Activated naive CD4-positive, alpha-beta T cell (primary cell): ENCODE measurements around the gene RIN2.

Source experiments
- DNase-seq, 4 experiments: peaks; one replicate each; lab custom pipeline; 2025; lab: John Stamatoyannopoulos, UW

RIN2 gene

GRCh38 chr20:19765913-19766312, 7.9 kb downstream of the RIN2 start:
- DNase-seq: no peak

GRCh38 chr20:19767070-19767469, 9.0 kb downstream of the RIN2 start:
- no peak for DNase-seq

- DNase-seq: no peak
These were observed 10.3 kb downstream of the RIN2 start for GRCh38 chr20:19768325-19768842.

GRCh38 chr20:19769507-19769906, 11.4 kb downstream of the RIN2 start:
- no peak for DNase-seq

- no peak for DNase-seq
These were observed 12.3 kb downstream of the RIN2 start for GRCh38 chr20:19770375-19770774.

- no peak for DNase-seq
These were observed 13.0 kb downstream of the RIN2 start for GRCh38 chr20:19771031-19771430.

- no peak for DNase-seq
These were observed 15.4 kb downstream of the RIN2 start for GRCh38 chr20:19773471-19773870.

GRCh38 chr20:19774135-19774933, 16.3 kb downstream of the RIN2 start:
- no peak for DNase-seq

GRCh38 chr20:19775353-19776253, 17.5 kb downstream of the RIN2 start:
- DNase-seq: no peak

- no peak for DNase-seq
These were observed 19.3 kb downstream of the RIN2 start for GRCh38 chr20:19777315-19777714.

- DNase-seq: no peak
These were observed 19.9 kb downstream of the RIN2 start for GRCh38 chr20:19777981-19778380.

- DNase-seq: no peak
These were observed 20.3 kb downstream of the RIN2 start for GRCh38 chr20:19778404-19778803.

- no peak for DNase-seq
These were observed 21.6 kb downstream of the RIN2 start for GRCh38 chr20:19779634-19780033.

GRCh38 chr20:19780261-19780660, 22.2 kb downstream of the RIN2 start:
- no peak for DNase-seq

- no peak for DNase-seq
These were observed 23.2 kb downstream of the RIN2 start for GRCh38 chr20:19781235-19781634.

- no peak for DNase-seq
These were observed 24.6 kb downstream of the RIN2 start for GRCh38 chr20:19782669-19783068.

GRCh38 chr20:19783966-19784401, 25.9 kb downstream of the RIN2 start:
- no peak for DNase-seq

- DNase-seq: no peak
These were observed 26.6 kb downstream of the RIN2 start for GRCh38 chr20:19784511-19785172.

- no peak for DNase-seq
These were observed 27.3 kb downstream of the RIN2 start for GRCh38 chr20:19785173-19785982.

GRCh38 chr20:19785983-19786285, 27.9 kb downstream of the RIN2 start:
- no peak for DNase-seq

- DNase-seq: no peak
These were observed 28.3 kb downstream of the RIN2 start for GRCh38 chr20:19786311-19786710.

- no peak for DNase-seq
These were observed 29.3 kb downstream of the RIN2 start for GRCh38 chr20:19787366-19787765.
